GM12801 (cell line): ENCODE results near the gene DNAJB14.

Experiments
- CTCF ChIP-seq: IDR thresholded peaks from one replicate; pipeline ENCODE4 v1.5.1; 2011; ENCODE audit warnings: control low read depth; ENCODE audit not compliant: insufficient read length; ENCODE audit errors: extremely low read depth

DNAJB14 gene

GRCh38 chr4:99968330-99968729 is 21.9 kb upstream of the DNAJB14 start:
- TF ChIP-seq CTCF = no peak

GRCh38 chr4:99966692-99967091 is 20.3 kb upstream of the DNAJB14 start:
- no peak for TF ChIP-seq CTCF

GRCh38 chr4:99965674-99966350 is 19.4 kb upstream of the DNAJB14 start:
- no peak for TF ChIP-seq CTCF

- no peak for TF ChIP-seq CTCF
Measured at GRCh38 chr4:99965173-99965572, 18.8 kb upstream of the DNAJB14 start.

GRCh38 chr4:99961711-99962110 is 15.3 kb upstream of the DNAJB14 start:
- no peak for TF ChIP-seq CTCF

GRCh38 chr4:99960648-99961047 is 14.2 kb upstream of the DNAJB14 start:
- no peak for TF ChIP-seq CTCF

GRCh38 chr4:99950913-99951254 is 4.5 kb upstream of the DNAJB14 start:
- TF ChIP-seq CTCF = no peak
